ENCODE measurements around the gene SFTA2. TPM values are rescaled to one million over a fixed set of nuclear protein-coding genes. Genes with fewer than 3 reads are reported as not detected.

The SFTA2 gene
- not detected for total RNA-seq
- long read RNA-seq: 0 reads

GRCh38 chr6:30931969-30932645 lies at the start of gene SFTA2:
Gene SFTA2 (minus strand): TSS chr6:30932170. CDS start chr6:30932096, 74 bp downstream.
- Histone ChIP-seq H3K9me3 (replicated peaks) (peaks cover 12% of the 10 kb centered on the region), H3K27me3 (ENCODE audit: low read depth) (peaks cover 1% of the 10 kb centered on the region), H3K4me1 (peaks cover 2% of the 10 kb centered on the region), H3K27ac (replicated peaks) (no peak within 1 kb of the TSS), H3K4me3 (no peak within 1 kb of the TSS), H3K36me3 (peaks cover 5% of the 10 kb centered on the region)
- DNase-seq: no peak
- TF ChIP-seq, protein P1, sequence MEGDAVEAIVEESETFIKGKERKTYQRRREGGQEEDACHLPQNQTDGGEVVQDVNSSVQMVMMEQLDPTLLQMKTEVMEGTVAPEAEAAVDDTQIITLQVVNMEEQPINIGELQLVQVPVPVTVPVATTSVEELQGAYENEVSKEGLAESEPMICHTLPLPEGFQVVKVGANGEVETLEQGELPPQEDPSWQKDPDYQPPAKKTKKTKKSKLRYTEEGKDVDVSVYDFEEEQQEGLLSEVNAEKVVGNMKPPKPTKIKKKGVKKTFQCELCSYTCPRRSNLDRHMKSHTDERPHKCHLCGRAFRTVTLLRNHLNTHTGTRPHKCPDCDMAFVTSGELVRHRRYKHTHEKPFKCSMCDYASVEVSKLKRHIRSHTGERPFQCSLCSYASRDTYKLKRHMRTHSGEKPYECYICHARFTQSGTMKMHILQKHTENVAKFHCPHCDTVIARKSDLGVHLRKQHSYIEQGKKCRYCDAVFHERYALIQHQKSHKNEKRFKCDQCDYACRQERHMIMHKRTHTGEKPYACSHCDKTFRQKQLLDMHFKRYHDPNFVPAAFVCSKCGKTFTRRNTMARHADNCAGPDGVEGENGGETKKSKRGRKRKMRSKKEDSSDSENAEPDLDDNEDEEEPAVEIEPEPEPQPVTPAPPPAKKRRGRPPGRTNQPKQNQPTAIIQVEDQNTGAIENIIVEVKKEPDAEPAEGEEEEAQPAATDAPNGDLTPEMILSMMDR (IDR thresholded peaks at IDR 0.05; ENCODE audit: borderline replicate concordance): no peak
- intact Hi-C loops (cut with micrococcal nuclease): no loop called here

DNA sequence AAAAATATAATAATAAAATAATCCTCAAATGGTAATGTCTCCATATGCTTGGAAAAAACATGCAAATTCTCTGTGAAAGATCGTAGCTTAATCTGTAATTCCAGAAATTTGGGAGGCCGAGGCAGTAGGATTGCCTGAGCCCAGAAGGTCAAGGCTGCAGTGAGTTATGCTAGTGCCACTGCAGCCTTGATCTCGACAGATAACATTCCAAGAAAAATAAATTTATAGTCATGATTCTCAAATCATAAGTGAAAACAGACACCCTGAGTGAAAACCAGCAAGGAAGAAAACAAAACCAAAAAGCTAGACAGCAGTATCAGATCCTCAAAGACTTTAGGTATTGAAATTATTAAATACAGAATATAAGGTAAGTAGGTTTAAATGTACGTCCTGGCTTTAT lies 47.7 kb upstream of the SFTA2 start:
- Histone ChIP-seq H3K27ac (replicated peaks) (no peak overlapping the region), H3K27me3 (ENCODE audit: low read depth) (peaks cover 11% of the 10 kb centered on the region), H3K9me3 (replicated peaks) (no peaks in the 10 kb centered on the region), H3K4me3 (no peak overlapping the region), H3K4me1 (peaks cover 11% of the 10 kb centered on the region), H3K36me3 (no peaks in the 10 kb centered on the region)
- DNase-seq: no peak
- intact Hi-C loops (cut with micrococcal nuclease): no loop called here
- TF ChIP-seq, protein P1 (IDR thresholded peaks at IDR 0.05; ENCODE audit: borderline replicate concordance): no peak

DNA sequence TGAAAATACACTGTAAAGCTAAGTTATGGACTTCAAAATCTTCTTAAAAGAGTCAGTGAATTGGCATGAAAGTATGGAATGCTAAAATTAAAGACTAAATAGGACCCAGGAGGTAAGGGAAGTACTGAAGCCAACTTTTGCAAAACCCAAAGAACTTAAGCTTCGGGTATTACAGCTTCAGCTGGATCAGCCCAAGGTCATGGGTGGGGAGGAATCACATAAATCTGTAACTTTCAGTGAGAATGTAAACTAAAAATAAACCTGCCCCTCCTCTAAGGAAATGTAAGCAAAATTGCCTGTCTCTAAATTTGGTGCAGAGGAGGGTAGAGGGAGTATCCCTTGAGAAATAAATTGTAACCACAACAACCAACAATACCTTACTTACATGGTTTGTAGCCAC lies 47.2 kb upstream of the SFTA2 start:
- TF ChIP-seq, protein P1 (IDR thresholded peaks at IDR 0.05; ENCODE audit: borderline replicate concordance): no peak

GRCh38 chr6:30974490-30975252 lies 42.7 kb upstream of the SFTA2 start:
- DNase-seq: no peak
- no peaks in the 10 kb centered on the region for H3K36me3 ChIP-seq
- H3K4me1 ChIP-seq: no peaks in the 10 kb centered on the region
- H3K27ac ChIP-seq (replicated peaks): no peak overlapping the region
- peaks cover 13% of the 10 kb centered on the region for H3K27me3 ChIP-seq (ENCODE audit: low read depth)
- H3K4me3 ChIP-seq: no peak overlapping the region
- H3K9me3 ChIP-seq (replicated peaks): no peaks in the 10 kb centered on the region
- TF ChIP-seq, protein P1 (IDR thresholded peaks at IDR 0.05; ENCODE audit: borderline replicate concordance): no peak
- intact Hi-C loops (cut with micrococcal nuclease): no loop called here

More for the DNA sequence above, 47.2 kb upstream of the SFTA2 start:
- H3K9me3 ChIP-seq (replicated peaks): no peaks in the 10 kb centered on the region
- peaks cover 8% of the 10 kb centered on the region for H3K27me3 ChIP-seq (ENCODE audit: low read depth)
- no peak overlapping the region for H3K4me3 ChIP-seq
- H3K27ac ChIP-seq (replicated peaks): no peak overlapping the region
- intact Hi-C loops (cut with micrococcal nuclease): no loop called here
- peaks cover 11% of the 10 kb centered on the region for H3K4me1 ChIP-seq
- DNase-seq: no peak
- no peaks in the 10 kb centered on the region for H3K36me3 ChIP-seq

DNA sequence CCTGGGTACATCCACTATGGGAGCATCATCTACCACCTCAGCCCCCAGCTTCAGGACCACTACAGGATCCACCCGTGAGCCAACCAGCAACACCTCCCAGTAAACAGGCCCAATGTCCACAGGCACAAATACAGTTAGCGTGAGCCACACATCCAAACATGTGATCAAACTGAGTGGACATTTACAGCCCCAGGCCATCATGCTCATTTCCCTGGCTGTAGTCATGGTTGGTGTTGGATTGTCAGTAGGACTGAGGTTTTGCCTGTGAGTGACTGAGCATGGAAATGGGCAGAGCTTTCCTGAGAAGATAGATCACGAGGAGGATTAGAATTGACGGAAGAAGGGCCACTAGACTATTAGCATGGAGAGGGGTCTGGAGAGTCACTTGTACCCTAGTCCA lies 40.8 kb upstream of the SFTA2 start:
- intact Hi-C loops (cut with micrococcal nuclease): no loop called here
- Histone ChIP-seq H3K27ac (replicated peaks) (no peak overlapping the region), H3K27me3 (ENCODE audit: low read depth) (peaks cover 13% of the 10 kb centered on the region), H3K9me3 (replicated peaks) (no peaks in the 10 kb centered on the region), H3K36me3 (no peaks in the 10 kb centered on the region), H3K4me3 (no peak overlapping the region), H3K4me1 (no peaks in the 10 kb centered on the region)
- no peak for DNase-seq
- TF ChIP-seq, protein P1 (IDR thresholded peaks at IDR 0.05; ENCODE audit: borderline replicate concordance): no peak
